GM19238 (cell line): ENCODE results near the gene SPAG5.

Experiments used
- DNase-seq: peaks from one replicate; pipeline ENCODE4 v3.0.0; 2011; ENCODE audit warnings: low spot score; ENCODE audit not compliant: insufficient read length

The SPAG5 gene, protein sequence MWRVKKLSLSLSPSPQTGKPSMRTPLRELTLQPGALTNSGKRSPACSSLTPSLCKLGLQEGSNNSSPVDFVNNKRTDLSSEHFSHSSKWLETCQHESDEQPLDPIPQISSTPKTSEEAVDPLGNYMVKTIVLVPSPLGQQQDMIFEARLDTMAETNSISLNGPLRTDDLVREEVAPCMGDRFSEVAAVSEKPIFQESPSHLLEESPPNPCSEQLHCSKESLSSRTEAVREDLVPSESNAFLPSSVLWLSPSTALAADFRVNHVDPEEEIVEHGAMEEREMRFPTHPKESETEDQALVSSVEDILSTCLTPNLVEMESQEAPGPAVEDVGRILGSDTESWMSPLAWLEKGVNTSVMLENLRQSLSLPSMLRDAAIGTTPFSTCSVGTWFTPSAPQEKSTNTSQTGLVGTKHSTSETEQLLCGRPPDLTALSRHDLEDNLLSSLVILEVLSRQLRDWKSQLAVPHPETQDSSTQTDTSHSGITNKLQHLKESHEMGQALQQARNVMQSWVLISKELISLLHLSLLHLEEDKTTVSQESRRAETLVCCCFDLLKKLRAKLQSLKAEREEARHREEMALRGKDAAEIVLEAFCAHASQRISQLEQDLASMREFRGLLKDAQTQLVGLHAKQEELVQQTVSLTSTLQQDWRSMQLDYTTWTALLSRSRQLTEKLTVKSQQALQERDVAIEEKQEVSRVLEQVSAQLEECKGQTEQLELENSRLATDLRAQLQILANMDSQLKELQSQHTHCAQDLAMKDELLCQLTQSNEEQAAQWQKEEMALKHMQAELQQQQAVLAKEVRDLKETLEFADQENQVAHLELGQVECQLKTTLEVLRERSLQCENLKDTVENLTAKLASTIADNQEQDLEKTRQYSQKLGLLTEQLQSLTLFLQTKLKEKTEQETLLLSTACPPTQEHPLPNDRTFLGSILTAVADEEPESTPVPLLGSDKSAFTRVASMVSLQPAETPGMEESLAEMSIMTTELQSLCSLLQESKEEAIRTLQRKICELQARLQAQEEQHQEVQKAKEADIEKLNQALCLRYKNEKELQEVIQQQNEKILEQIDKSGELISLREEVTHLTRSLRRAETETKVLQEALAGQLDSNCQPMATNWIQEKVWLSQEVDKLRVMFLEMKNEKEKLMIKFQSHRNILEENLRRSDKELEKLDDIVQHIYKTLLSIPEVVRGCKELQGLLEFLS

DNA sequence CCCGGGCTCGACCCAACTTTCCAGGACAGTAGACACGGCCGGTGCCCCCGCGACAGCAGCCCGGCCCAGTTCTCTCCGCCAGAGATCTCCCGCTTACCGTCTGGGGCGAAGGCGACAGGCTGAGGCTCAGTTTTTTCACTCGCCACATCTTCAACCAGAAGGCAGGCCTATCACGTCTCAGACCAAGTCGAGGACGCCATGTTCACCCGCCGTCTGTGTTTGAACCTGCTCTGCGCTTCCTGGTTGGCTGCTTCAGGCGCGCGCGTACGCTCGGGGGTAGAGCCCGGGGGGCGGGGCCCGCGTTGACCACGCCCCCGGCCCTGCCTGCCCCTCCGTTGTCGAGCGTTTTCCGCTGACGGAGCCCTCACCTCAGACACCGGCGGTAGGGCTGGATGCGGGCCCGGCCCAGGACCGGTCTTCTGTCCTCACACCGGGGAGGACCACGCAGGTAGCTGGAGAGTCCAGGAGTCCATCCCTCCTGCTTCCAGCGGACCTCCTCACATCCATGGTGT lies at the start of gene SPAG5:
Gene SPAG5 (minus strand): TSS at position 227 of the 512 bp plus-strand sequence. CDS start 79 bp downstream, at position 148.
- peak; percentile 97 for DNase-seq

DNA sequence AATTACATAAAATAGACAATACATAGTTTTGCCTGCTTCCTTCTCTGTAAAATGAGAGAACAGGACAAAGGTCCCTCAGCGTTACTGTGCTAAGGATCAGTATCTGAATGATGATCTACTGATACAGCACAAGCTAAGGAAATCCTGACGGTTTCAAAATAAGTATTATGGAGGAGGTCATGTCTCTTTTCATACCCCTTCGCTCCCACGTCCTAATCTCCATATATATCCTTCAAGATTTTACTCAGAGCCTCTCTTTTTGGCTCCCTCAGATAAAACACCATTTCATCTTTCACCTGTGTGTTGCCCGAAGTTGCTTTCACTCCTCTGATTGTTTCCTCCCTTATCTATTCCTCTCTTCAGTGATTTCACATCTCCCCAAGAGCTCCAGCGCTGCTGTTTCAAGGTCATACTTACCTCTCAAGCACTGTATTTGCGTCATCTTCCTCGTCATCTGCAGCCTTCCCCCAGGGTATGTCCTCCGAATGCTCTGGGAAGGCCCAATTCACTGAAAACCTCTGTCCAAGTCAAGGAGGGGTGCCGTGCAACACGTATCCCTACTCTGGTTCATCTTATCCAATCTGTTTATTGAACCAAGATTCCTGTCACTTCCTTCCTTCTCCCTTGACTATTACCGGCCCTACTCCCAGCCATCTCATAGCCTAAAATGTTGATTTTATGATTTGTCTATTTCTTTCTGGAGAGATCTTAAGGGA lies 47.4 kb upstream of the SPAG5 start:
- DNase-seq = no peak

DNA sequence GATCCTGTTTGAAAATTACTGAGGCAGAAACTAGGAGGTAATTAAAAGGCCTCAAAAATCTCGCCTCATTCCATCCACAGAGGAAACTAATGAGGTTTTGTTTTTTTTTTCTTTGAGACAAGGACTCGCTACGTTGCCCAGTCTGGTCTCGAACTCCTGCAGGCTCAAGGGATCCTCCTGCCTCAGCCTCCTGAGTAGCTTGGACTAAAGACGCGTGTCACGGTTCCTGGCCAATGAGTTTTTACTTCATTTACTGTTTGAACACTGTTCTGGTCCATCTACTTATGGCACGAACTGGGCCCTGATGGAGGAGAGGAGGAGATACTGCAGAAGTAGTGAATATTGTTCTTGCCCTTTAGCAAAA lies 46.7 kb upstream of the SPAG5 start:
- DNase-seq = no peak

DNA sequence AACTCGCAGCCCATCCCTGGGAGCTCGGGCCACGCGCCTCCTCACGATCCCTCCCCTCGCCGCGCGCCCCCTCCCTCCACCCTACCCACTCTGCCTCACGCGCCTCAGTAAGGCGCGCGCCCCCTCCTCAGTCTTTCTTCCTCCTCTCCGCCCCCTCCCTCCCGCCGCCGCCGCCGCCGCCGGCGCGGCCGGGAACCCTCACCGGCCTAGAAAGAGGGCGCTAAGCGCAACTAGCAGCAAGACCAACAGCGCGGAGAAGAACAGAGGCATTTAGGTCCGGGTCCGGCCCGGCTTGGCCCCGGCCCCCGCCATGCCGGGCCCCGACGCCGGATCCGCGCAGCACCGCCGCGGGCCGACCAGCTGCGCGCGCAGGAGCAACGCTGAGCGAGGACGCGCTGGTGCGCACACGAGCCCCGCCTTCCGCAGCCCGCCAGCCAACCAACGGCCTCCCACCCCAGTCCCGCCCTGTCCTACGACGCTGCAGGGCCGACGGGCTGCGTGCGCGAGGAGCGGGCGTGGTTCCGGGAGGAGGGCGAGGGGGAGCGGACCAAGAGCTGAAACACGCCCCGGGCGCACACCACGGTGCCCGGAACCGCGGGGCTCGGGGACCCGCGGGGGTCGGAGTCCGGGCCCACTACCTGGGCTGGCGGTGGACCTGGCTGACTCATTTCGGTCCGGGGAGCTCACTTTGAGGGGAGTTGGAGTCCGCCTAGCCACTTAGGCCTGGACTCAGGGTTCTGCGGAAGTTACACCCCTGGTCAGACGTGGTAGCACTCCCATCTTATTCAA lies 46.2 kb upstream of the SPAG5 start, which contains the start of gene BLTP2:
Gene BLTP2 (minus strand): TSS at position 372 of the 789 bp plus-strand sequence. CDS start 102 bp downstream, at position 270.
- DNase-seq = peak; percentile 96

DNA sequence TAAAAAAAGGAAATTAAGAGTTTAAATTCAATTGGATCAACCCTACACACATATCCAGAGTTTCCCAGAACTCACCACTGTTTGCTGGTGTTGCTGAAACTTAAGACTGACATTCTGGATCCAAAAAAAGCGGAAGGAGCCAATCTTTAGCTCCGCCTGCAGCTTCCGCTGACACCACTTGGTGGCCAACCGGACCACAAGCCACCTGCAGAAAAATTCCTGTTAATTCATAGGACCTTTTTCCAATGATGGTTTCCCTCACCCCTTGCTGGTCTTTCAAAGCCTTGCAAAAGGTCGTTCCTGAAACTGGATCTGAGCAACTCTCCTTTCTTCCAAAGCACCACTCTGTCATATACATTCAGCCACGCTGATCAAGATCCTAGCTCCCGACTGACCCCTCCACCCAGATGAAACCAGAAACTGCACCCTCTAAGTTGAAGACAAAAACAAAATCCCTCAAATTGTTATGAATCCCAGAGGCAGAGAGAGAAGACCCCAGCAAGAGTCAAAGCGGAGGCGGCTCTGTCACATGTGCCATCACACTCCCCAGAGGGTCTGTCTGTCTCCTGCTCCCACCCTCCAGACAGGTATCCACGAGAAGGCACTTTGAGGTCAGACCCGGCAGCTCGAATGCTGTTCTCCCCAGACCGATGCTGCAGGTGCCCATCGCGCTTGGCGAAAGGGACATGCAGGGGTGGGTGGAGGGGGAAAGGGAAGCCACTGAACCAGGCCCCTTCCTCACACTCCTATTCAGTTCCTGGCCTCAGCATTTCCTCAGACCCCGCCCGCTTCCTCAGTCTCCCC lies 45.4 kb upstream of the SPAG5 start:
- peak; percentile 52 for DNase-seq

DNA sequence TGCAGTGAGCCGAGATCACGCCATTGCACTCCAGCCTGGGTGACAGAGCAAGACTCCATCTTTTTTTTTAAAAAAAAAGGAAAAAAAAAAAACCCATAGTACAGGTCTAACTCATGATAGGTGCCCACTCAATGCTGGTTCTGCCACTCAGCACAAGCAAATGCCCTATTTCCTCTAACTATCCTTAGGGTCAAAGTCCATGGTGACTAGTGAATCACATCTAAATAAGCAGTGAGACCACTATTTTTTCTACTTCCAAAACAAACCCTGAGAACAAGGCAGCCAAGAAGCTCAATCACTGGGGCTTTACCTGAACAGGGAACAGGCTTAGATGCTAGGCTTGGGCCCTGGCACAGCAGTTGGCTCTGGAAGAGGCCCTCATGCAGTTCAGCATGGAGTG lies 42.8 kb upstream of the SPAG5 start:
- DNase-seq = no peak

DNA sequence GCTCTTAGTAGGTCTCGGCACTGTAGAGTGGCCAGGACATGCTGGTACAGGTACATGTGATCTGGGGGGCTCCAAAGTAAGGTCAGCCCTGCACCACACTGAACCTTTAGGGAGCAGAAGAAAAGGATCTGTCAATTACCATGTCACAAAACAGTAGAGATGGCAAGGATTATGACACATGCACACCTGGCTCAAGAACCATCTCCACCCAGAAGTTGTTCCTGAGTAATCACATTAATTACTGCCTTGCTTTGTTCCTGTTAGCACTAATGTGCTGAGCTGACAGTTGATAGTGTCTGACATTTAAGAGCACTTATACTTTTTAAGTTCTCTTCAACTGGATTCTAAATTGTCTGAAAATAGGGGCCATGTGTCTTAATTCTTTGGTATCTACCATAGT lies 36.7 kb upstream of the SPAG5 start:
- no peak for DNase-seq

DNA sequence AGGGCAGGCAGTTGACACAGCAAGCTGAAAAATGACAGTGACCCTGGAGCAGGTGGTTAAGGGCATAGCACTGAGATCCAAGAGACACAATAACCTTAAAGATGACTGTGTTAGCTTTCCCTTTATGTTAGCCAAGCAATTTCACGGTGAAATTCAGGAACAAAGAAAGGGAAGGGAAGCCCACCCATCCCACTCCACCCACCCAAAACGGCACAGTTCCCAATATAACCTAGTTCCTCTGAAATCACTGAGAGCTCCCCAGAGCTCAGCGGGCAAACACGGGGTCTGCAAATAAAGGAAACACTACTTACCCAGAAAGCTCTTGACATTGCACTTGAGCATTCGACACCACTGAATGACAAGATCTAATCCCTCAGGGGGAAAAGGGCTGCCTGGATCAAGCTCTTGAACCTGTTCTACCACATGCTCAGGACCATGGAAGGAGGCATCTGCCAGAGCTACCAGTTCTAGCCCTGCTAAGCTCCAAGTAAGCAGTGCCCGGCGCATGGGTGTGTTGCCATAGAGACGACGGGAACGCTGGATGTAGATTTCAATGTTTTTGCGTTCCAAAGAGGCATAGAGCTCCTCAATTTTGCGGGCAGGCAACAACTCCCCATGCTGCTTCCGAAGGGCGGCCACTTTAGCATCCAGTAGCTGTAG lies 35.5 kb upstream of the SPAG5 start:
- no peak for DNase-seq

DNA sequence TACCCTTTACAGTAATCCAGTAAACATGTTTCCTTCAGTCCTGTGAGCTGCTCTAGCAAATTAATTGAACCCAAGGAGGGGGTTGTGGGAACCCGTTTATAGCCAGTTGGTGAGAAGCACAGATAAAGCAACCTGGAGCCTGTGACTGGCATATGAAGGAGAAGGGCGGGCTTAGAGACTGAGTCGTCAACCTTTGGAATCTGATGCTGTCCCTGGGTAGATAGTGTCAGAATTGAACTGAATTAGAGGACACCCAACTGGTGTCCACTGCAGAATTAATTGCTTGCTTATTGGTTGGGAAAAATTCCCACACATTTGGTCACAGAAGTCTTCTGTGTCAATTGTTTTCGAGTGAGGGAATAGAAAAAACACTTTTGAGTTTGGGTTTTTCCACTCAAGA lies 28.0 kb upstream of the SPAG5 start:
- DNase-seq = no peak

DNA sequence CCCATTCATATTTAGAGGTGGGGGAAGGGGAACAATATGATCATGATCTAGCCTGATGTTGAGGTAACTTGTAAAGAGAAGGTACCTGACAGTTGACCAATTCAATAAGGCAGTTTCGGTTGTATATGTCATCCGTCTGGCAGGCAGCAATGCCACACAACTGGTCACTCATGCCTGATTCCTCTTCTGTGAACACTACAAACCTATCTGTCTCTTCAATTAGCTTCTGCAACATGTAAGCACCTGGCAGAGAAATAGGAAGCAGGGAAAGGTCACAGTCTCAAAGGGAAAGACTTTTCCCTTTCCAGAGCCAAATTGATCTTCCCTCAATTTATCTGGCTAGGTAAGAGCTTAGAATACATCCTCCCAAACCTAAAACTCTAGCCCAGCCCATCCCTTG lies 25.3 kb upstream of the SPAG5 start:
- no peak for DNase-seq

DNA sequence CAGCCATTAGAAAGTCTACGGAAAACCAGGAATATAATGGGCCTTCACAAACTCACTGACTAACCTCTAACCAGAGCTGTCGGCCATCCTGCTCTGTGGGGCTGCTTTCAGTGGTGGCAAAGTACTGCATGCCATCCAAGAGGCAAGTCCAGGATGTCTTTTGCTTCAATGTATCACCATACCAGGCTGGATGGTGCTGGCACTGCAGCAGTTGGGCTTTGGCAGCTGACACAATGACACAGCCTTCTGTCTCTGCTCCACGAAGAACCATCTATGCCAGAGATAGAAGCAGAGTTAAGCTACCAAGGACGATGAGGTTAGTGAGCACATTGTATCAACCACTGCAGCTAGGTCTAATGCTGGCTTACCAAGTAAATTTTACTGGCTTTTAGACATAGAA lies 24.9 kb upstream of the SPAG5 start:
- no peak for DNase-seq

DNA sequence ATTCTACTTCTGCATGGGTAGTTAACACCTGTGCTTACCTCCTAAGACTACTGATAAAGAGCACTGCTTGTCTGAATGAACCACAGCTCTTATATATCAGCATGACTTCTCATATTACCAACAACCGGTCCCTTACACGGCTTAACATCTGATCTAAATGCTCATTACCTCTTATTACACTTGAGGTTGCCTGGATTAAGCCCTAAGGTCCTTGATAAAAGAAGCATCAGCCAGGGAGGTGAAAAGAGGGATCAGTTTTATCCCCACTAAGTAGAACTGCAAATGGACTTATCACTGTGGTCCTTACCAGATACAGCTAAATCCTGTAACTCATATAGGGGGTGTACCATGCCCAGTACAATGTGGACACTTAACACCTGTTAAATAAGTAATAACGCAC lies 23.4 kb upstream of the SPAG5 start:
- no peak for DNase-seq

DNA sequence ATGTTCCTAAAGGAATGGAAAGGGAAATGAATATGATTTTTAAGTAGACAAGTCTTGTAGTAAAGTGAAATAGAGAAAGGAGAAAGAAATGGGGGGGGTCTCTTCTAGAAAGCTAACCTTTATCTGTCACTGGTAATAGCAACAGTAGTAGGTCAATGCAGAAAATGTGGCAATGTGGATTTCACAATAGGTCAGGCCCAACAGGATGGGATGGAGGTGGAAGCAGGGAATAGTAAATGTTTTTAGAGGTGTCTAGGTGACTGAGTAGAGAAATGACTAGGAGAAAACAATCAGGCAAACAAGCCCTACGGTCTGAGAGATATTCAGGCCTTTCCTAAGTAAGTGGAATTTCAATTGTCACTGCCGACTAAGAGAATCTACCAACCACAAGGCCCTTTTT lies 21.2 kb upstream of the SPAG5 start:
- DNase-seq = no peak

DNA sequence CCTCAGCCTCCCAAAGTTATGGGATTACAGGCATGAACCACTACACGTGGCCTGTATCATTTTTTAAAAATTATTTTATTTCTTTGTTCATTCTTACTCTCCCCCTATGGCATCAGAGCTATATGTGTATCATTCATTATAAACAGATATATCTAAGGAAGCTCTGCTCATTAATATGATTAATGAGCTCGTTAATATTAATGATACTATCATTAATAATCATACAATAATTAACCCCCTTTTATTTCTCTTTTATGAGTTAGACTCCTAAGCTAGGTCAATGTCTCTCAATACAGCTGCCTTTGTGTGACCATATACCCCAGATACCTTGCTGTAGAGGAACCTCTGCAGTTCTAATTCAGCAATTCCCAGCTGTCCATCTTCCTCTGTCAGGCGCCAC lies 19.6 kb upstream of the SPAG5 start:
- no peak for DNase-seq

DNA sequence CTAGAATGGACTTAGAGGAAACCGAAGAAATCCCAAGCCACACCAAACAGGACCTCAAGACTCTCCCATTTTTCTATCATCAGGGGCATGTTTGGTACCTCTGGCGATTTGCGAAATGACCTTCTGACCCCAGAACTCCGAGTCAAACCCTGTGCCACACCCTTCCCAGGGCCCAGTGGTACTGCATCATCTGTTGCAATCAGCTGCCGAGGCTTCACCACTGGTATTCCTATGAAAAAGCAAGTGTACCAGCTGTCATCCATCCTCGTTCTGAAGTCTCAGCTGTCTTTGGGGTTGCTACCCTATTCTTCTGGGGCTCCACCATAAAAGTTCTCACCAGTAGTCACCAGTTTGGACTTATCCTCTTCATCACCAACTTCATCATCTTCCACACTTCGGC lies 17.5 kb upstream of the SPAG5 start:
- no peak for DNase-seq

DNA sequence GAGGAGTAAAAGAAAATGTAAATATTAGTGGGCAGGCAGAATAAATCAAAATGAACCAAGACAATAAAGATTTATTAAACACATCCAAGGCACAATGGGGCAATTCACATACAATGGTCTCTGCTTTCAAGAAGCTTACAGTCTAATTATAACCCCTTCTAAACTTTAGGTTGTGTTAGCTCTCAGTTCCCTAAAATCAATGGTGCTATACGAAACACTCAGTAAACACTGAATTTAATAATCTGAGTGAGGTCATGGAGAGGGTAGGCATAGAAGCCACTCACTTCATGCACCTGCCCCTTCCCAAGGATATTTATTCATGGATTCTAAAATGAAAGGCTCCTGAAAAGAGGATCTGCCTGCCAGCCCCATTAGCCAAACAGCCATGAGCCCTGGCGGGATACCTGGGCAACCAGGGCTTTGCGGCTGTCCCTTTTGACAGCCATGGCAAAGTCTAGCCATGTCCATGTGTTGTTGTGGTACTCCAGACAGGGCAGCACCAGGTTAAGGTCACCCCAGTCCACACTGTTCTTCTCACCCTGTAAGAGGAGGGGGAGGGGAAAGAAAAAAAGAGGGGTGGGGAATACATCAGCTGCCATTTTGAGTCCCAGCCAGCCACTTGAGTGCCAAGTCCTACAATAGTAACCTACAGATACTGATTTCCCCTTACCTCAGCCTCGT lies 16.6 kb upstream of the SPAG5 start:
- no peak for DNase-seq

DNA sequence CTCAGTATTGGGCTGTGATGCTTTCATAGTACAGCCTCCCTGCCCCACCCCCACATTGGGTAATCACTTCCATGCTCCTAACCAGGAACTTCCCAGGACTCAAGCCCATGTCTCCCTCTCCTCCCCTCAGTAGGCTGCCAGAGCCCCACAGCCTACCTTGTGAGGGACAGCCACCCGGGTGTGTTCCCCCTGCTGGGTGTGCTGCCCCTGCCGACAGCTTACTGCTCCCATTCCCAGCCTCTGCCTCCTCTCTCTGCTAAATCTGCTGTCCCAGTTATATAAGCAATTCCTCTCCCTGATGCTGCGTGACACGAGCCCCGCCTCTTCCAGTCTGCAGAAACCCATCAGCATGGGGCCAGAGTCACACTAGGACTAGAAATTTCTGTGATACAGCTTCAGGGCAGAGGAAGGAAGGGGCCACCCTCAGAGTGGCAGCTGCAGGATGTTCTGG lies 15.1 kb upstream of the SPAG5 start, which contains the start of gene RSKR:
Gene RSKR (minus strand): TSS at position 255 of the 451 bp plus-strand sequence. CDS start 24 bp downstream, at position 231.
- DNase-seq = no peak
